ENCODE results near the gene MAP2.

MAP2 gene

GRCh38 chr2:209423562-209424198 is at the start of gene MAP2:
MAP2 (plus strand) TSS chr2:209424047; CDS start chr2:209653171, 229,124 bp downstream.
- DNase-seq (ENCODE audit: low spot score): peak; percentile 77

GRCh38 chr2:209376686-209377085 is 47.2 kb upstream of the MAP2 start:
- DNase-seq (ENCODE audit: low spot score): no peak

GRCh38 chr2:209380293-209380692 is 43.6 kb upstream of the MAP2 start:
- DNase-seq (ENCODE audit: low spot score): no peak

- DNase-seq (ENCODE audit: low spot score): no peak
These were observed 42.8 kb upstream of the MAP2 start for GRCh38 chr2:209381091-209381490.

GRCh38 chr2:209382775-209383174 is 41.1 kb upstream of the MAP2 start:
- no peak for DNase-seq (ENCODE audit: low spot score)

GRCh38 chr2:209383212-209383611 is 40.6 kb upstream of the MAP2 start:
- DNase-seq (ENCODE audit: low spot score): no peak

- no peak for DNase-seq (ENCODE audit: low spot score)
These were observed 36.5 kb upstream of the MAP2 start for GRCh38 chr2:209387389-209387788.

GRCh38 chr2:209388446-209389037 is 35.3 kb upstream of the MAP2 start:
- peak; percentile 90 for DNase-seq (ENCODE audit: low spot score)

- peak; percentile 83 for DNase-seq (ENCODE audit: low spot score)
These were observed 34.7 kb upstream of the MAP2 start for GRCh38 chr2:209389171-209389618.

GRCh38 chr2:209390839-209391238 is 33.0 kb upstream of the MAP2 start:
- no peak for DNase-seq (ENCODE audit: low spot score)

- no peak for DNase-seq (ENCODE audit: low spot score)
These were observed 32.0 kb upstream of the MAP2 start for GRCh38 chr2:209391776-209392401.

GRCh38 chr2:209395229-209395628 is 28.6 kb upstream of the MAP2 start:
- DNase-seq (ENCODE audit: low spot score): no peak

GRCh38 chr2:209395652-209396051 is 28.2 kb upstream of the MAP2 start:
- DNase-seq (ENCODE audit: low spot score): no peak

GRCh38 chr2:209398463-209398862 is 25.4 kb upstream of the MAP2 start:
- DNase-seq (ENCODE audit: low spot score): no peak

GRCh38 chr2:209401788-209402187 is 22.1 kb upstream of the MAP2 start:
- DNase-seq (ENCODE audit: low spot score): no peak

- no peak for DNase-seq (ENCODE audit: low spot score)
These were observed 12.6 kb upstream of the MAP2 start for GRCh38 chr2:209411296-209411695.

GRCh38 chr2:209411718-209412117 is 12.1 kb upstream of the MAP2 start:
- no peak for DNase-seq (ENCODE audit: low spot score)

GRCh38 chr2:209413311-209414014 is 10.4 kb upstream of the MAP2 start:
- no peak for DNase-seq (ENCODE audit: low spot score)

- no peak for DNase-seq (ENCODE audit: low spot score)
These were observed 6.9 kb upstream of the MAP2 start for GRCh38 chr2:209416913-209417312.

GRCh38 chr2:209422191-209422754 is 1.6 kb upstream of the MAP2 start:
- no peak for DNase-seq (ENCODE audit: low spot score)

GRCh38 chr2:209424199-209424701 is 403 bp downstream of the MAP2 start:
- peak; percentile 48 for DNase-seq (ENCODE audit: low spot score)

- peak; percentile 72 for DNase-seq (ENCODE audit: low spot score)
These were observed 1.1 kb downstream of the MAP2 start for GRCh38 chr2:209424781-209425470.

Data from cerebellar cortex (tissue), 1 donor.